Measurements from ENCODE around the gene CKLF. TPM values are rescaled to one million over a fixed set of nuclear protein-coding genes. Genes with fewer than 3 reads are reported as not detected.
"Not testable (repeated sequence)": the region's sequence is repeated elsewhere in the genome, so short reads cannot be mapped to it uniquely, and the experiment has no call there.

Gene CKLF
- polyA plus RNA-seq, 3 donors, result 34.5 to 46.5 (median 46.4) TPM

GRCh38 chr16:66592241-66592640, 39.9 kb downstream of the CKLF start:
- no peak for DNase-seq (ENCODE audit: low read depth in 3 of 3, low spot score in 2 of 3)

- DNase-seq (ENCODE audit: low read depth in 3 of 3, low spot score in 2 of 3), result no peak
Observed at GRCh38 chr16:66592814-66593213, 40.4 kb downstream of the CKLF start.

GRCh38 chr16:66594739-66595138, 42.4 kb downstream of the CKLF start:
- no peak for DNase-seq (ENCODE audit: low read depth in 3 of 3, low spot score in 2 of 3)

- DNase-seq (ENCODE audit: low read depth in 3 of 3, low spot score in 2 of 3), result not testable (repeated sequence)
Observed at GRCh38 chr16:66596559-66596958, 44.2 kb downstream of the CKLF start.

GRCh38 chr16:66596986-66597848, 44.8 kb downstream of the CKLF start:
- DNase-seq (ENCODE audit: low read depth in 3 of 3, low spot score in 2 of 3), result no peak

GRCh38 chr16:66598111-66598510, 45.7 kb downstream of the CKLF start:
- DNase-seq (ENCODE audit: low read depth in 3 of 3, low spot score in 2 of 3), result no peak

GRCh38 chr16:66599726-66600125, 47.4 kb downstream of the CKLF start:
- DNase-seq (ENCODE audit: low read depth in 3 of 3, low spot score in 2 of 3), result no peak

- no peak for DNase-seq (ENCODE audit: low read depth in 3 of 3, low spot score in 2 of 3)
Observed at GRCh38 chr16:66600477-66600876, 48.1 kb downstream of the CKLF start.

GRCh38 chr16:66601471-66601870, 49.1 kb downstream of the CKLF start:
- no peak for DNase-seq (ENCODE audit: low read depth in 3 of 3, low spot score in 2 of 3)

GRCh38 chr16:66603537-66604375, 51.4 kb downstream of the CKLF start:
- peak; percentile 36 to 68 (median 55) for DNase-seq (ENCODE audit: low read depth in 3 of 3, low spot score in 2 of 3)

GRCh38 chr16:66604376-66605176, 52.2 kb downstream of the CKLF start, which contains the start of gene CMTM3:
Gene CMTM3, plus strand, starts transcription at chr16:66604704. Its CDS starts 102 bp downstream, at chr16:66604806.
- DNase-seq (ENCODE audit: low read depth in 3 of 3, low spot score in 2 of 3), result peak in 2 of 3 donors; percentile 55 to 63

GRCh38 chr16:66605177-66605978, 53.0 kb downstream of the CKLF start:
- no peak for DNase-seq (ENCODE audit: low read depth in 3 of 3, low spot score in 2 of 3)

GRCh38 chr16:66605979-66606751, 53.8 kb downstream of the CKLF start:
- no peak for DNase-seq (ENCODE audit: low read depth in 3 of 3, low spot score in 2 of 3)

- DNase-seq (ENCODE audit: low read depth in 3 of 3, low spot score in 2 of 3), result peak; percentile 67 to 74 (median 70)
Observed at GRCh38 chr16:66608241-66609138, 56.1 kb downstream of the CKLF start.

- no peak for DNase-seq (ENCODE audit: low read depth in 3 of 3, low spot score in 2 of 3)
Observed at GRCh38 chr16:66609139-66609510, 56.7 kb downstream of the CKLF start.

- no peak for DNase-seq (ENCODE audit: low read depth in 3 of 3, low spot score in 2 of 3)
Observed at GRCh38 chr16:66610111-66610820, 57.9 kb downstream of the CKLF start.

- DNase-seq (ENCODE audit: low read depth in 3 of 3, low spot score in 2 of 3), result not testable (repeated sequence)
Observed at GRCh38 chr16:66611911-66612310, 59.5 kb downstream of the CKLF start.
